ENCODE data around the gene MRPS34.

MRPS34 gene

GRCh38 chr16:1749152-1750117 is 23.5 kb downstream of the MRPS34 start:
- no peak overlapping the region for H3K4me3 ChIP-seq (ENCODE audit: low read depth, low read length)
- no peak for DNase-seq (ENCODE audit: low read depth)
- TF ChIP-seq CTCF (IDR thresholded peaks at IDR 0.05; ENCODE audit: control insufficient read depth, extremely low read depth, insufficient read depth) = no peak

GRCh38 chr16:1747934-1748333 is 25.0 kb downstream of the MRPS34 start:
- H3K4me3 ChIP-seq (ENCODE audit: low read depth, low read length) = no peak overlapping the region
- no peak for TF ChIP-seq CTCF (IDR thresholded peaks at IDR 0.05; ENCODE audit: control insufficient read depth, extremely low read depth, insufficient read depth)
- DNase-seq (ENCODE audit: low read depth) = no peak

GRCh38 chr16:1746693-1747195 is 26.2 kb downstream of the MRPS34 start:
- no peak for DNase-seq (ENCODE audit: low read depth)
- TF ChIP-seq CTCF (IDR thresholded peaks at IDR 0.05; ENCODE audit: control insufficient read depth, extremely low read depth, insufficient read depth) = no peak

GRCh38 chr16:1745900-1746692 is 26.8 kb downstream of the MRPS34 start:
- H3K4me3 ChIP-seq (ENCODE audit: low read depth, low read length) = no peak overlapping the region
- no peak for TF ChIP-seq CTCF (IDR thresholded peaks at IDR 0.05; ENCODE audit: control insufficient read depth, extremely low read depth, insufficient read depth)
- no peak for DNase-seq (ENCODE audit: low read depth)

More at GRCh38 chr16:1746693-1747195, 26.2 kb downstream of the MRPS34 start:
- no peak overlapping the region for H3K4me3 ChIP-seq (ENCODE audit: low read depth, low read length)

- no peak for TF ChIP-seq CTCF (IDR thresholded peaks at IDR 0.05; ENCODE audit: control insufficient read depth, extremely low read depth, insufficient read depth)
- no peak overlapping the region for H3K4me3 ChIP-seq (ENCODE audit: low read depth, low read length)
- DNase-seq (ENCODE audit: low read depth) = no peak
These were observed 27.6 kb downstream of the MRPS34 start for GRCh38 chr16:1745181-1745899.

GRCh38 chr16:1744338-1744840 is 28.5 kb downstream of the MRPS34 start:
- no peak for TF ChIP-seq CTCF (IDR thresholded peaks at IDR 0.05; ENCODE audit: control insufficient read depth, extremely low read depth, insufficient read depth)
- no peak for DNase-seq (ENCODE audit: low read depth)

More at GRCh38 chr16:1744338-1744840, 28.5 kb downstream of the MRPS34 start:
- H3K4me3 ChIP-seq (ENCODE audit: low read depth, low read length) = no peak overlapping the region
